GM18520 (cell line): ENCODE measurements around the gene TASOR2.

Source experiments
- ATAC-seq: cut with Tn5 transposase; IDR thresholded peaks from one replicate; pipeline ENCODE4 v1.9.1; 2021; ENCODE audit not compliant: unreplicated experiment

The TASOR2 gene, protein sequence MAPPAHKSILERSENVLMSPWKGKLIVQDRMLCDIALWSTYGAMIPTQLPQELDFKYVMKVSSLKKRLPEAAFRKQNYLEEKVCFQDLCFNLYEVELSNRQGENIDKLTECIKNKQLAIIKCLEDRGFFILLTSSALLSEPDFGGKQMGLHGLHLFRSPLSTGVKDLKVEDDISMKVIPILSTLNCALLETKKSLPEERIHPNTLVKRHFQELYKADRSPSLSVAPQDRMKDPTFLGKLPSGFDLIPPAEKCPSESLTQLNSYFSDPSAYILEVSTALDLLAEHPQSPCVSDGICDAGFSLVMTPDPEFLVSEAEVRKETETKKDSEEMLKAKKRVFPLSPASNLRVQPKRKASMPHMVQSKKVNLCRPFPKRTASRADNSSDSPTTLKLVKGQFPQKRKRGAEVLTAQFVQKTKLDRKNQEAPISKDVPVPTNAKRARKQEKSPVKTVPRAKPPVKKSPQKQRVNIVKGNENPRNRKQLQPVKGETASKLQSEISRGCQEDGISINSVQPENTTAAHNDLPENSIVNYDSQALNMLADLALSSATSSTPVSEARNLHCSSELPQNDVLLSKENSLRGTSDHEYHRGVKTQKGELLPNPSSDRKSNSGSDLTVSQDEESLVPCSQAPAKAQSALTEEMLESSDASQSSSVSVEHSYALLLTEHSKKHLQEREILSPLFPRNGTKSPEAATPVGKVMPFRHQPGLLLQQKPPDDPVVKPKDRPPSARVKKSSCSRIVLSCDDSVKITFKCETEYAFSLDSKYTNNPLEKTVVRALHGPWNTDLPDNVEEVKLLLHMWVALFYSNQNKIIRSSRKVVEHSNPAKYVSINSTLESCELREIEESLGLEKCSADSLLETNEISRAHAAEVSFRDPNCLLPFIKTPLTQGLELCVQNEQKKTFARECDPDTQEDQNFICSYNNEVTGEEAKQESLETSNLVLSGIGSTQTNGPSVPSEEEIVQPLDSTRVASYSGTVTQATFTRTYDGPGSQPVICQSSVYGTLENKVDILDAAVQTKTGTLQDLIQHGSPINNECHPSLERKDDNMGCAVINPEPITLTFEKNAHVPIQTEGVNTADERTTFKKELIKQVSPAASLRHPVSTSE (N-terminal part only)

DNA sequence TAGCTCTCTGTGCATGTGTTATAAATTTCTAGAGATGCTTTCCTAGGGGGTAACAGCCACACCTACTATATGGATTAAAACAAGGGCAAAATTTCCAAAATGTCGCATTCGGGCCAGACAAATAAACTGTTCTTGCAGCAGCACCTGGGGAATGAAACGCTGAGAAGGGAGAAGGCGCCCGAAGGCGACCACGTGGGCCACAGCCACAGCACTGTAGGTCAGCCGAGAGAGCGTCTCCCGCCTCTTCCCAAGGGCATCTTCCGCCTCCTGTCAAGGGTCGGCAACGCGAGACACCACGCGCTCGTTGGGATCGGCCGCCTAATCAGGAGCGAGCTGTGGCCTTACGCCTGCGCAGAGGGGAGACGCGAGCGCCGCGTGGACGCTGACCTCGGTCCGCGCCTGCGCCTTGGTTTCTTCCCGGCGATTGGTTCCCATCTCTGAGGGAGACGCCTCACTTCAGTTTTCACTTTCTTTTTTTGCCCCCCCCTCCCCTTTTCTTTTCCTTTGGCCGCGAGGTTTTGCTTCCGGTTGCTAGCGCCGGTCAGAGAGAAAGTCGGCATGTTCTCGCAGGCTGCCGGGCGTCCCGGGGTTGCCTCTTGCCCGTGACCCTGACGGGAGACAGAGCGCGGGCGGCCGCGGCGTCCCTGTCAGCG lies at the start of gene TASOR2:
TASOR2 (plus strand) TSS at position 521 of the 653 bp plus-strand sequence. CDS start 35,805 bp downstream, outside the sequence.
- ATAC-seq = peak; percentile 55

DNA sequence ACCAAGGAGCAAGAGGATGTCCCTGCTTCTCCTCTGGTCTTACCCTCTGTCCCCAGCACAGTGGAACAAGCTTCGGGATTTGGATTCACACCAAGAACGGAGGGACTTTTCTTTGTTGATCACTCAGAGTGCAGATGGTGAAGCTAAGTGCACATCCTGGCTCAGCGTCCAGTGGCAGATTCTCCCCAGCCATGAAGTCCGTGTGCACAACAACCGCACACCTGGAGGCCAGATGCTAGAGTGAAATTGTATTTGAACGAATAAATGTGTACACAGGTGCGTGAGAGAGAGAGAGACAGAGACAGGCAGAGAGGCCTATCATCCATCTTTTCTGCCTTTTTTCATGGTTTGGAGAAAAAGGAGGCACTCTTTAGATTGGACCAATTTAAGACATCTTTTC lies 49.7 kb upstream of the TASOR2 start:
- ATAC-seq = no peak

DNA sequence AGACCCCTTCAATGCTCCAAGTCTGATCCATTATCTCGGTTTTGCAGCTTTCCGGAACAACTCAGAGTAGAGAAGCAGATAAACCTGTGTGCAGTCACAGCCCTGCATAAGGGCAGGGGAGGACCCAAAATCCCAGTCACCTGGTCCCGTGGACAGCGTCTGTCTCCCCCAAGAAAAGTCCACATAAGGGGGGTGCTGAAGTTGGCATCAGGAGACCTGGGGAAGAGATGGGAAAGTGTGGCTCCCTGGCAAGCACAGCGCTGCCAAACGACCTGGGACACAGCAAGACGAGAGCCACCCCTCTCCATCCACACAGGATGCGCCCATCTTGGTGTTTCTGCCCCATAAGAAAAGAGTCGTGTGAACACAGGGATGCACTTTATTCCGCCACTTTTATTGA lies 46.1 kb upstream of the TASOR2 start:
- no peak for ATAC-seq

DNA sequence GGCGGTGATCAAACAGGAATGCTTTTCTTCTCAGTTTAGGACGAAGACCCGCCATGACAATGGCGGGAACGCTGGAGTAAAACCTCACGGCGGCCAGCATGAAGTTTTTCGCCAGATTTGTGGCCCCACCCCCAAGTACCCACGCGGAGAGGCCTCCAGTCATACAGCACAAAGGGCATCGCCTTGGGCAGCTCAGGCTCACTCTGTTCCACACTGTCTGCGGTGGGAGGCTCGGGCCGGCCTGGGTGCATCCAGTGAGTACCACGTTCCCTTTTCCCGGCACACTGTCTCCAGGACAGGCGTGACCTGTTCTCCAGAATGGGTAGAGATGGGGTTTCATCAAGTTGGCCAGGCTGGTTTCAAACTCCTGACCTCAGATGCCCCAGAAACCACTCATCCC lies 45.6 kb upstream of the TASOR2 start:
- no peak for ATAC-seq

DNA sequence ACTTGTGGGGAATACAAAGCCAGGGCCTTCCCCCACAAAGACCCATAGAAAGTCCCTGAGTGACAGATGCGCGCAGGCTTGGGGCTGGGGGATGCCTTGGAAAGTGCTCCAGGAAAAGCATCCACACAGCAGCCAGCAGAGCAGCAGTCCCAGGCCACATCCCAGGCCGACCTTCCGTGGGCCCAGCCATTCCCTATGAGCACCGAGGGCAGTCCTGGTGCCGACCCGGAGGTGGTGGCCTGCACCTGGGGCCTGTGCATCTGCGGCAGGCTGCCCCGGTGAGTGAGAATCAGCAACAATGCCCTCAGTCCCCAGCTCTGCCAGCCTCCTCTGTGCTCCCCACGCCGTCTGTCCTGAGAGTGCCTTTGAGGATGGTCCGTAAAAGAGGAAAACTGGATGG lies 44.6 kb upstream of the TASOR2 start:
- no peak for ATAC-seq

DNA sequence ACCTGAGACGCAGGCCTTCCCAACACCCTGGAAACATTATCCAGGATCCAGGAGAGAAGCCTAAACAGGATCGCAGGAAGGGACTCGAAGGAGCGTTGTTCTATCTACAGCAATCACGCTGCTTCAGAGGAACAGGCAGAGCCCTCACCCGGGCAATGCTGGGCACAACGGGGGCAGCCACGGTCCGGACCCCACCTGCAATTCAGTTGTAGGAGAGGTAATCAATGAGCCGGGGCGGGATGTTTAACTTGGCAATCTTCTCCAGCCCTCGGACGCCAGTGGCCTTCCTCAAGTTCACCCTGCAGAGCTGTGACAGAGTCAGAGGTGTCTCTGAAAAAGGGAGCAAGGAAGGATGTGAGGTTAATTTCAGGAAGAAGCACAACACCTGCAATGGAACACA lies 44.1 kb upstream of the TASOR2 start:
- ATAC-seq = no peak

DNA sequence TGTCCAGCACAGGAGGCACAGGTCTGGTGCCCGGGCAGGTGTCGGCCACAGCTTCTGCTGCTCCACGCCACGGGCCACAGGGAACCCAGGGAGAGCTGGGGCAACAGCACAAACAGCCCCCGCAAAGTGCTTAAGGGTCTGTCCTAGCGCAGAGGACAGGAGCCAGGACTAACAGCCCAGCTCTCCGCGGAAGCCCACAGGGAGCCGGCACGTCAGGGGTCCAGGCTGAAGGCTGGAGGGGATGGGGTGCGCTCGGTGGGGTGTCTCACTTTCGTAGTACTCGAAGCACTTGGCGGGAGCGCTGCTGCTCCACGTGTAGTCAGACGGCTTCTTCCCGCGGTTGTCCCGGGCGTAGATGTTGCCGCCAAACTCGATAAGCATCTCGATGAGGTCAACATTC lies 43.1 kb upstream of the TASOR2 start:
- ATAC-seq = no peak

DNA sequence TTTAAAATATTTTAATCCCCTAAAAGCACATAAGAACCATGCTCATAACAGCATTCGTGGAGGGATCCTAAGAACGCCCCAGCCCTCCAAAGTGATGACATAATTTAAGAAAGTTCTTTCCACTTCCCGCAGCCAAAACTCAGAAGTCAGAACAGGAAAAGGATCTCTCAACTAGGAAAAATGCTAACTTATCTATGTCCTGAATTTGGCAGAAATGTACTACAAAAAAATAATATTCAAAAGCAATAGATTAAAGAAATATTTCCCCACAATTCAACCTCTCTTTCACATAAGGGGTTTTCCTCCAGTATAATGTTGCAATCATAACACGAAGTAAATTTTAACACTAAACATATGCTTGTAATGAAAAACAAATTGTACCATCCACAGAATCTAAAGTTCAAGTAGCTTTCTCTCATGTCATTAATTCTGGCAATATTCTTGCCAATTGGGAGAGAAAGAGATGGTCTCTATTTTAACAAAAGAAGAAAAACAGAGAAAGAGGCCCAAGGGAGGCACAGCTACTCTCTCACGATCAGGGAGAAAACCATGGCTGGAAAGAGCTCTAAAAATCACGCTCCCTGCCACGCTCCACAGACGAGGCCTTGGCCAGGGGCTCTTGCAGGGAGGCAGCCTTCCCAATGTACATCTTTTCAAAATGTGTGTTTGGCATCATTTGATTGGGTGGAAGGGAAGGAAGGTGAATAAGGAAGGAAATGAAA lies 41.1 kb upstream of the TASOR2 start:
- no peak for ATAC-seq

DNA sequence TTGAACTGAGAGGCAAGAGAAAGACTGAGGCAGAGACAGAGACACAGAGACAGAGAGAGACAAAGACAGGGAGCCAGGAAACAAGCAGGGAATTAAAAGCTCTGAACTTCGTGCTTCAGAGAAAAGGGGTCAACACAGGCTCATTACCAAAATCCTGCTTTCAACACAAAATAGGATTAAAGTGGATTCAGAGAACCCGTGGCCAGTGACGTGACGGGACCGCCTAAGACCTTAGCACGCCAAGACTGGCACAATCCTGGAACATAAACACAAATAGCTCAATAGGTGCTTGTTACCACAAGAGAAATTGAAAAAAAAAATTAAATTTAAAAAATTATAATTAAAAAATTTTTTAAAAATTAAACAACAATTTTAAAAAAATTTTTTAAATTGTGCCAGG lies 39.7 kb upstream of the TASOR2 start:
- no peak for ATAC-seq

DNA sequence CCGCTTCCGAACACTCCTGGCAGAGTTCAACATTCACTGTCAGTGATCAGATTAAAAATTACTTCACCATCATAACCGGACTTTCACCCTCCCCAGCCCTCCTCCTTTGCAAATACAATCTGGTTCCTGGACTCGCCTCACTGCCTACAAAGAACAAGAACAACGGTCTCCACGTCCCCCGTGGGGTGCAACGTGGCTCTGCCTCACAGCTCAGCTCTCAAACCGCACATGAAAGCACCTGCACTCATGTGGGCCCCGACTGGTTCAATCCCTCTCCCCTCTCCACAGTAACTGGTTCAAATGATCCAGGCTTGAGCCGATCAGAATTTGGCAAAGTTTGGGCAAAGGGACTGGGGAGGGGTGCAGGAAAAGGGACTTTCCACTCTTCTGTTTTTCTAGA lies 39.3 kb upstream of the TASOR2 start:
- ATAC-seq = no peak

DNA sequence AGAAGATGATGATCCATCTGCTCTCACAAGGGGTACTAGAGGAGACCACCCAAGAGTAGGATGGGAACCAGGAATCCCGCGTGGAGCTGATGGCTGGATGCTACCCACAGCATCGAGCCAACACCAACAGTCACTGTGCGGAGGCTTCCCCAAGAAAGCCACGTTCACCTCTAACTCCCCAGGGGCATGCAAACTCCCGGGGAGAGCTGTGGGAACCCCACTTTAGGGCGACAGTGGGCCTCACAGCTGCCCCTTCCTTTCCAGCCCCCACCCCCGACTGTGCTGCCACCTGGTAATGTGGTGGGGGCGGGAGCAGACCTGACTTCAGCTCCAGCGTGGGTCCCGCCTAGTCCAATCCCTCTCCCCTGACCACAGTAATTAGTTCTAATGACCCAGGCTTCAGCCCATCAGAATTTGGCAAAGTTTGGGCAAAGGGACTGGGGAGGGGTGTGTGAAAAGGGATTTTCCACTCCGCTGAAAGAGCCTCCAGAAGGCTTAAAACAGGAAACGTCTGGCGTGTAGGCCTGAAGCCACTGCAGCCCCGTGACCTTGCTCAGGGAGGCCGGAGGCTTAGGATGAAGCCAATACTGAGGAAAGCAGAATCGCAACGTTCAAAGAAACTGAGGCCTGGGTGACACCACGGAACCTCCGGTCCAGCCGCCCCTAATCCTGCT lies 38.6 kb upstream of the TASOR2 start:
- no peak for ATAC-seq

DNA sequence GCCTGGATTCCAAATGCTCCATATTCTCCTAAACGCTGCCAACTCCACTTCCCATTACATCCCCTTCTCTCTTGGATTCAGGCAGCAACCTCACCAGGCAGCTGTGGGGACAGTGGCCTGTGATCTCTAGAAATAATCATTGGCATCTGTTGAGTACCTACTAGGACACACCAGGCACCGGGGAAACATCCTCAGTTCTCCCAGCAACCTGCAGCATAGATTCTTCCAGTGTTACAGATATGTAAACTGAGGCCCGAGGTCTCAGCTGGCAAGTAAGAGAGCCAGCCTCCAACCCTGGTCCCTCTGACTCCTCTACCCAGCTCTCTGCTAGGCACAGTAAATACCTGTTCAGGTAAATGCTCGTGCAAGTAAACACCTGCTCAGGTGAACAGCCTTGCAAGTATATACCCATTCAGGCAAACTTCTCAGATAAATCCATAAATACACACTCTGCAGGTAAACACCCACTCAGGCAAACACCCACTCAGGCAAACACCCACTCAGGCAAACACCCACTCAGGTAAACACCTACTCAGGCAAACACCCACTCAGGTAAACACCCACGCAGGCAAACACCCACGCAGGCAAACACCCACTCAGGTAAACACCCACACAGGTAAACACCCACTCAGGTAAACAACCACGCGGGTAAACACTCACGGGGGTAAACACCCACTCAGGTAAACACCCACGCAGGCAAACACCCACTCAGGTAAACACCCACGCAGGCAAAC lies 37.0 kb upstream of the TASOR2 start:
- ATAC-seq = no peak

DNA sequence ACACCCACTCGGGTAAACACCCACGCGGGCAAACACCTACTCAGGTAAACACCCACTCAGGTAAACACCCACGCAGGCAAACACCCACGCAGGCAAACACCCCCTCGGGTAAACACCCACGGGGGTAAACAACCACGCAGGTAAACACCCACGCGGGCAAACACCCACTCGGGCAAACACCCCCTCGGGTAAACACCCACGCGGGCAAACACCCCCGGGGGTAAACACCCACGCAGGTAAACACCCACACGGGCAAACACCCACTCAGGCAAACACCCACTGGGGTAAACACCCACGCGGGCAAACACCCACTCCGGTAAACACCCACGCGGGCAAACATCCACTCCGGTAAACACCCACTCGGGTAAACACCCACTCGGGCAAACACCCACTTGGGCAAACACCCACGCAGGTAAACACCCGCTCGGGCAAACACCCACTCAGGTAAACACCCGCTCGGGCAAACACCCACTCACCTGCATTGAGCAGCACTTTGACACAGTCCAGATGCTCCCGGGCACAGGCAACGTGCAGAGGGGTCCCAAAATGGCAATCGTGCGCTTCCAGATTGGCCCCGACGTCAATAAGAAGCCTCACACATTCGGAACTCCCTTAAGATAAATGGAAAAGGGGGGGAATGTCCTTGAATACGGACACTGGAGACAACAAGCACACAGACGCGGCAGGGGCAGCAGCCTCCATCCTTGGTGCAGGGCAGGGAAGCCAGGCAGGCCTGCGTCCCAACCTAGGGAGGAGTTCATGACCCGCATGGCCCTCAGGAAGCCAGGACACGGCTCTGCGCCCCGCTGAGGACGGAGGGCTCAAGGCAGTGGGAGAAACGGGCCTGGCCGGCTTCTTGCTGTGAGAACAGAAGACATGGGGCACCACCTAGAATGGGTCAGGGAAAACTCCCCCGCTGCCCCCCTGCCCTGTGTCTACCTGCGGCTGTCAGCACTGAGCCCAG lies 35.9 kb upstream of the TASOR2 start:
- no peak for ATAC-seq

DNA sequence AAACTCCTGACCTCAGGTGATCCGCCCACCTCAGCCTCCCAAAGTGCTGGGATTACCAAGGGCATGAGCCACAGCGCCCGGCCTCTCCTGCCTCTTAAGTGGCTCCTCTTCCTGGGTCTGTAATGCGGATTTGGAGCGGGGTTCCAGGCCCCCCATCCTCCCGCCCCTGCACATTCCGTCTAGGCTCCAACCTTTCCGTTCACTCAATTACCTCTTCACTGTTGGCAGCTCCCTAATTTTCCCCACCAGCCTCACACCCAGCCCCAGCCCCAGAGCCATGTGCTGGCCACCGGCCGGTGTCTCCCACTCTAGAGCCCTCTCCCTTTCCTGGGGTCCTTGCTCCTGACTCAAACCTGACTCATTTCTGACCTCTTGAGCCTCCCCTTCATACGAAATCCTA lies 34.9 kb upstream of the TASOR2 start:
- ATAC-seq = no peak

DNA sequence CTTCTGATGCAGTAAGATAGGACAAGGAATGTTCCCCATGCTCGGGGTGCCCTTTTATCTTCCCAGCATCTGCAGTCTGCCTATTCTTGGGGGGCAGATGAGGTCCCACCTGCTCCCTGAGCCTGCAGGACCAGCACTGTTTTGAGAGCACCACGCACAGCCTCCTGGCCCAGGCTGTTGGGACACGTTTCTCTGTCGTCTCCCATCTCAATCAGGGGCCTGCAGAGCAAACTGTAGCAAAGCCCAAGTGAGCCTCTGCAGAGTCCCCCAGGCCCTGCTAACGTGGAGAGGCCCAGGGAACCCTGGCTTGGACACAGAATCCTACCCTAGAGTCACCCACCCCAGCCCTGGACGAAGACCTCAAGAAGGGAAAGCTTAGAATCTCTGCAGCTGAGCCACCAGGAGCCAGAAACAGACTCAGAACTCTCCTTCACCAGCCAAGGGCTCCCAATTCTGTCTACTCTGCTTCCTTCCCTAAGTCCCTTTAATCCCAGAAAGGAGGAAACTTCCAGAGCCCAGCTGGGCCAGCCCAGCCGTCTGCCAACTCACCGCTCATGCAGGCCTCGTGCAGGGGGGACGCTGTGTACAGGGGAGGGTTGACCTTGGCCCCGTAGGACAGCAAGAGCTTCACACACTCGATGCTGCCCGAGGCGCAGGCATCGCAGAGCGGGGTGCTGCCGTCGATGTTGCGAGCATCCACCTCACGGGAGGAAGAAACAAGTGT lies 33.8 kb upstream of the TASOR2 start:
- no peak for ATAC-seq

DNA sequence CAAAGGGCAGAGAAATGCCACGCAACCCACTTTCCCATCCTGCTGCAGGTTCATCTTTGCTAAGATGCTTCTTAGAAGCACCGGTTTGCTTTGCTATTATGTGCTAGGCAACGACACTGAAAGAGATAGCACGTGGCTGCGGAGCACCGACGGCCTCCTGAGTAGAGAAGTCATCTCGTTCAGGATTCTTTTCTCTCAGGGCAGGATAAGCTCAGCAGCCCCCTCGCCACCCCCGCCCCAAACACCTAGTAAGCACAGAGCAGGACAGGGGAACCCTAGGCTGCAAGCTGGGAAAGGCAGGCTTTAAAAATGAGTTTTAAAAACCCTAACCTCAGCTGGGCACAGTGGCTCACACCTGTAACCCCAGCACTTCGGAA lies 33.3 kb upstream of the TASOR2 start:
- no peak for ATAC-seq

DNA sequence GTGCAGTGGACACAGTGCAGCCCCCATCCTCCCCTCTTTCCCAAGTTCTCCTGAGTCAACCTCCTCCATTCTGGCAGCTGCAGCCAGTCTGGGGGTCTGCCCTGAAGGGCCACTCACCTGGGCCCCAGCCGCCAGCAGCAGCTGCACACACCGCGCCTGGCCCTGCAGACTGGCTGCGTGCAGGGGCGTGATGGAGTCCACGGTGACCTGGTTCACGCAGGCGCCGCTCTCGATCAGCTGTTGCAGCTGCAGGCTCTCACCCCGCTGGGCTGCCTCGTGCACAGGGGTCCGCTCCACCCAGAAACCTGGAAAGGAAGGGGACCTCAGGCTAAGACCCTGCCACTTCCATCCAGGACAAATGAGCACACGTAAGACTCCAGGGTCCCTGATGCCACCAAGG lies 31.9 kb upstream of the TASOR2 start:
- ATAC-seq = no peak
